ENCODE data around the gene DCDC2C. TPM values are rescaled to one million over a fixed set of nuclear protein-coding genes. Genes with fewer than 3 reads are reported as not detected.

Gene DCDC2C
- polyA plus RNA-seq, 3 donors, result not detected

GRCh38 chr2:3756306-3756705 lies 52.9 kb downstream of the DCDC2C start:
- peaks cover 0 to 5% (median 2%) of the 10 kb centered on the region in 3 donors for H3K27me3 Mint-ChIP-seq (ENCODE audit: low read depth in 3 of 3)
- Histone ChIP-seq H3K9me3 (replicated peaks in 1 of 2; ENCODE audit: control insufficient read depth in 1 of 2, insufficient read depth in 1 of 2, low read length in 2 of 2) (no peaks in the 10 kb centered on the region), H3K4me3 (replicated peaks in 1 of 3; ENCODE audit: low read depth in 2 of 3, low read length in 3 of 3) (no peak overlapping the region), H3K36me3 (replicated peaks in 1 of 2; ENCODE audit: control insufficient read depth in 1 of 2, insufficient read depth in 2 of 2, low read length in 2 of 2) (no peaks in the 10 kb centered on the region), H3K4me2 (replicated peaks; ENCODE audit: extremely low read depth, low read length, poor library complexity, severe bottlenecking) (no peak overlapping the region), H3K27ac (ENCODE audit: low read depth in 1 of 2, low read length in 2 of 2) (no peak overlapping the region), H3K4me1 (ENCODE audit: control insufficient read depth in 1 of 2, insufficient read depth in 2 of 2, low read length in 2 of 2) (no peaks in the 10 kb centered on the region), H2AFZ (ENCODE audit: insufficient read depth, low read depth, low read length, poor library complexity, severe bottlenecking) (no peak overlapping the region), H3K27me3 (ENCODE audit: control insufficient read depth in 2 of 2, insufficient read depth in 2 of 2, low read length in 2 of 2) (no peaks in the 10 kb centered on the region), H3K9ac (ENCODE audit: insufficient read depth, low read length, poor library complexity, severe bottlenecking) (no peak overlapping the region), H3K79me2 (ENCODE audit: insufficient read depth, low read length) (no peaks in the 10 kb centered on the region), H4K20me1 (ENCODE audit: insufficient read depth, low read length) (no peaks in the 10 kb centered on the region)
- no peaks in the 10 kb centered on the region for H3K36me3 Mint-ChIP-seq
- no peaks in the 10 kb centered on the region for H3K9me3 Mint-ChIP-seq
- no peak overlapping the region for H3K27ac Mint-ChIP-seq
- no peaks in the 10 kb centered on the region for H3K4me1 Mint-ChIP-seq
- TF ChIP-seq, protein P1, sequence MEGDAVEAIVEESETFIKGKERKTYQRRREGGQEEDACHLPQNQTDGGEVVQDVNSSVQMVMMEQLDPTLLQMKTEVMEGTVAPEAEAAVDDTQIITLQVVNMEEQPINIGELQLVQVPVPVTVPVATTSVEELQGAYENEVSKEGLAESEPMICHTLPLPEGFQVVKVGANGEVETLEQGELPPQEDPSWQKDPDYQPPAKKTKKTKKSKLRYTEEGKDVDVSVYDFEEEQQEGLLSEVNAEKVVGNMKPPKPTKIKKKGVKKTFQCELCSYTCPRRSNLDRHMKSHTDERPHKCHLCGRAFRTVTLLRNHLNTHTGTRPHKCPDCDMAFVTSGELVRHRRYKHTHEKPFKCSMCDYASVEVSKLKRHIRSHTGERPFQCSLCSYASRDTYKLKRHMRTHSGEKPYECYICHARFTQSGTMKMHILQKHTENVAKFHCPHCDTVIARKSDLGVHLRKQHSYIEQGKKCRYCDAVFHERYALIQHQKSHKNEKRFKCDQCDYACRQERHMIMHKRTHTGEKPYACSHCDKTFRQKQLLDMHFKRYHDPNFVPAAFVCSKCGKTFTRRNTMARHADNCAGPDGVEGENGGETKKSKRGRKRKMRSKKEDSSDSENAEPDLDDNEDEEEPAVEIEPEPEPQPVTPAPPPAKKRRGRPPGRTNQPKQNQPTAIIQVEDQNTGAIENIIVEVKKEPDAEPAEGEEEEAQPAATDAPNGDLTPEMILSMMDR (IDR thresholded peaks at IDR 0.05), result no peak
- H3K4me3 Mint-ChIP-seq, result no peak overlapping the region
- WGBS (ENCODE audit: insufficient coverage), result 89% methylated on average over 8 of the region's 8 CpGs
- intact Hi-C loops (cut with micrococcal nuclease), result no loop called here
- no peak for DNase-seq

DNA sequence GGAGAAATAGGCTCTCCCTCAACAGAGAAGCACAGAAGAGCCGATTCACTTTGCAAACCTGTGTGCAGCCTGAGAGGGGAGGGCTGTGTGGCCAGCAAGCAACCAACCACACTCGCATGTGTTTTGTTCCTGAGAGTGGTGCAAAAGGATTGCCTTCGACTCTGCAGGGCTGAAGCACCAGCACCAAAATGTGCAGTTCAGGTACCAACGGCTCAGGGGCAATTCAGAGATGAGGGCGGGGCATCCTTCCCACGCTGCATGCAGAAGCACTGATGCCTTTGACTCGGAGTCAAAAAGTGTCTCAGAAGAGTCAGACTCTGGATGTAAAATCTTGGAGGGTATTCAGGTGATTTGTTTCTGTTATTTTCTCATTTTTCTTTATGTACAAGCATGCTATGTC lies 55.5 kb downstream of the DCDC2C start:
- Histone ChIP-seq H4K20me1 (ENCODE audit: insufficient read depth, low read length) (no peaks in the 10 kb centered on the region), H3K4me2 (replicated peaks; ENCODE audit: extremely low read depth, low read length, poor library complexity, severe bottlenecking) (no peak overlapping the region), H3K9me3 (replicated peaks in 1 of 2; ENCODE audit: control insufficient read depth in 1 of 2, insufficient read depth in 1 of 2, low read length in 2 of 2) (no peaks in the 10 kb centered on the region), H3K4me3 (replicated peaks in 1 of 3; ENCODE audit: low read depth in 2 of 3, low read length in 3 of 3) (no peak overlapping the region), H3K36me3 (replicated peaks in 1 of 2; ENCODE audit: control insufficient read depth in 1 of 2, insufficient read depth in 2 of 2, low read length in 2 of 2) (no peaks in the 10 kb centered on the region), H2AFZ (ENCODE audit: insufficient read depth, low read depth, low read length, poor library complexity, severe bottlenecking) (no peak overlapping the region), H3K79me2 (ENCODE audit: insufficient read depth, low read length) (no peaks in the 10 kb centered on the region), H3K9ac (ENCODE audit: insufficient read depth, low read length, poor library complexity, severe bottlenecking) (no peak overlapping the region), H3K27me3 (ENCODE audit: control insufficient read depth in 2 of 2, insufficient read depth in 2 of 2, low read length in 2 of 2) (no peaks in the 10 kb centered on the region), H3K4me1 (ENCODE audit: control insufficient read depth in 1 of 2, insufficient read depth in 2 of 2, low read length in 2 of 2) (no peaks in the 10 kb centered on the region), H3K27ac (ENCODE audit: low read depth in 1 of 2, low read length in 2 of 2) (no peak overlapping the region)
- no peak overlapping the region for H3K4me3 Mint-ChIP-seq
- peaks cover 0 to 5% (median 5%) of the 10 kb centered on the region in 3 donors for H3K27me3 Mint-ChIP-seq (ENCODE audit: low read depth in 3 of 3)
- H3K9me3 Mint-ChIP-seq, result peaks cover 0 to 6% (median 0%) of the 10 kb centered on the region in 7 donors
- no peak overlapping the region for H3K27ac Mint-ChIP-seq
- intact Hi-C loops (cut with micrococcal nuclease), result no loop called here
- DNase-seq, result no peak
- no peaks in the 10 kb centered on the region for H3K36me3 Mint-ChIP-seq
- H3K4me1 Mint-ChIP-seq, result no peaks in the 10 kb centered on the region
- TF ChIP-seq, protein P1 (IDR thresholded peaks at IDR 0.05), result no peak
- WGBS (ENCODE audit: insufficient coverage), result 89% methylated on average over 6 of the region's 7 CpGs

Measured in CD14-positive monocyte (primary cell).